Peyer's patch (tissue), 4 donors: ENCODE measurements around the gene L3MBTL3. TPM values are rescaled to one million over a fixed set of nuclear protein-coding genes. Genes with fewer than 3 reads are reported as not detected.

Experiments
- DNase-seq, 3 donors: peaks; one replicate each; pipeline ENCODE4 v3.0.0-alpha.2; 2017 to 2019
- H3K27ac ChIP-seq, 4 donors: fragments of 200-600 bp; sonication (generic); one replicate each; pipeline ENCODE4 v1.5.1; 2016 to 2019
- H3K27me3 ChIP-seq, 2 donors: fragments of 200-600 bp; sonication (generic); one replicate each; pipeline ENCODE4 v1.5.1; 2019
- H3K36me3 ChIP-seq, 3 donors: fragments of 200-600 bp; sonication (generic); one replicate each; pipeline ENCODE4 v1.5.1; 2016 to 2019
- H3K4me1 ChIP-seq, 4 donors: fragments of 200-600 bp; sonication (generic); one replicate each; pipeline ENCODE4 v1.5.1; 2016 to 2019
- H3K4me3 ChIP-seq, 4 donors: fragments of 200-600 bp; sonication (generic); 1 replicate in 3 of 4; 2 replicates in 1 of 4; pipeline ENCODE4 v1.5.1; 2016 to 2019; ENCODE audit warnings: mild to moderate bottlenecking in 1 of 4
- H3K9me3 ChIP-seq, 4 donors: fragments of 200-600 bp; sonication (generic); one replicate each; pipeline ENCODE4 v1.5.1; 2016 to 2019; ENCODE audit warnings: mild to moderate bottlenecking in 1 of 4
- CTCF ChIP-seq, 6 experiments: fragments of 450-650 bp in 4 of 6; fragments of 200-600 bp in 2 of 6; sonication (generic) in 1 of 6; IDR thresholded peaks; one replicate each; pipeline ENCODE4 v1.5.1; 2017 to 2019; ENCODE audit warnings: antibody characterized with exemption in 6 of 6, mild to moderate bottlenecking in 3 of 6, moderate library complexity in 1 of 6
- POLR2A ChIP-seq, 2 donors: fragments of 450-650 bp; IDR thresholded peaks; one replicate each; pipeline ENCODE4 v1.5.1; 2017; ENCODE audit warnings: antibody characterized with exemption in 2 of 2, mild to moderate bottlenecking in 2 of 2, moderate library complexity in 2 of 2
- total RNA-seq, 4 donors: library from RNA; depleted of rRNA; stranded (reverse); fragments of >200 nt; gene quantifications; one replicate each; pipeline ENCODE4 v1.1.0, GENCODE V29; 2016

The L3MBTL3 gene
- total RNA-seq, 4 donors from 2014 or later, result 2.8 to 22.3 (median 7.5) TPM

- TF ChIP-seq CTCF (IDR thresholded peaks at IDR 0.05), result no peak
- TF ChIP-seq POLR2A (IDR thresholded peaks at IDR 0.05), result no peak
- Histone ChIP-seq H3K4me3 (no peak overlapping the region), H3K27me3 (no peaks in the 10 kb centered on the region), H3K9me3 (no peaks in the 10 kb centered on the region), H3K36me3 (peaks cover 0 to 6% (median 0%) of the 10 kb centered on the region in 3 donors), H3K4me1 (no peaks in the 10 kb centered on the region), H3K27ac (no peak overlapping the region)
- DNase-seq, result no peak
Observed at GRCh38 chr6:130047088-130047995, 29.0 kb downstream of the L3MBTL3 start.

- DNase-seq, result no peak
- TF ChIP-seq CTCF (IDR thresholded peaks at IDR 0.05) (no peak), POLR2A (IDR thresholded peaks at IDR 0.05) (no peak)
Observed at GRCh38 chr6:130050230-130050629, 31.8 kb downstream of the L3MBTL3 start.

GRCh38 chr6:130054725-130055124 is 36.3 kb downstream of the L3MBTL3 start:
- no peak overlapping the region for H3K27ac ChIP-seq
- H3K4me1 ChIP-seq, result no peaks in the 10 kb centered on the region
- no peak overlapping the region for H3K4me3 ChIP-seq
- H3K27me3 ChIP-seq, result no peaks in the 10 kb centered on the region
- peaks cover 0 to 23% (median 0%) of the 10 kb centered on the region in 3 donors for H3K36me3 ChIP-seq
- H3K9me3 ChIP-seq, result no peaks in the 10 kb centered on the region
- DNase-seq, result no peak
- TF ChIP-seq POLR2A (IDR thresholded peaks at IDR 0.05), result no peak
- TF ChIP-seq CTCF (IDR thresholded peaks at IDR 0.05), result no peak

More at GRCh38 chr6:130050230-130050629, 31.8 kb downstream of the L3MBTL3 start:
- no peaks in the 10 kb centered on the region for H3K4me1 ChIP-seq
- H3K9me3 ChIP-seq, result no peaks in the 10 kb centered on the region
- peaks cover 0 to 17% (median 0%) of the 10 kb centered on the region in 3 donors for H3K36me3 ChIP-seq
- no peak overlapping the region for H3K27ac ChIP-seq
- H3K27me3 ChIP-seq, result no peaks in the 10 kb centered on the region
- H3K4me3 ChIP-seq, result no peak overlapping the region

- Histone ChIP-seq H3K4me3 (no peak overlapping the region), H3K27me3 (no peaks in the 10 kb centered on the region), H3K4me1 (no peaks in the 10 kb centered on the region), H3K36me3 (peaks cover 0 to 23% (median 0%) of the 10 kb centered on the region in 3 donors), H3K9me3 (no peaks in the 10 kb centered on the region), H3K27ac (no peak overlapping the region)
- TF ChIP-seq POLR2A (IDR thresholded peaks at IDR 0.05), result no peak
- TF ChIP-seq CTCF (IDR thresholded peaks at IDR 0.05), result no peak
- no peak for DNase-seq
Observed at GRCh38 chr6:130055271-130055670, 36.9 kb downstream of the L3MBTL3 start.

GRCh38 chr6:130057495-130057894 is 39.1 kb downstream of the L3MBTL3 start:
- Histone ChIP-seq H3K4me3 (no peak overlapping the region), H3K27ac (no peak overlapping the region), H3K4me1 (no peaks in the 10 kb centered on the region), H3K27me3 (no peaks in the 10 kb centered on the region), H3K9me3 (no peaks in the 10 kb centered on the region), H3K36me3 (peaks cover 0 to 17% (median 0%) of the 10 kb centered on the region in 3 donors)
- no peak for DNase-seq
- TF ChIP-seq CTCF (IDR thresholded peaks at IDR 0.05) (no peak), POLR2A (IDR thresholded peaks at IDR 0.05) (no peak)
